HuH-7.5 (cell line): ENCODE measurements around the gene SLC10A3.

Experiments used
- DNase-seq: peaks from one replicate; pipeline ENCODE4 v3.0.0; 2011; ENCODE audit warnings: low spot score

SLC10A3 gene

DNA sequence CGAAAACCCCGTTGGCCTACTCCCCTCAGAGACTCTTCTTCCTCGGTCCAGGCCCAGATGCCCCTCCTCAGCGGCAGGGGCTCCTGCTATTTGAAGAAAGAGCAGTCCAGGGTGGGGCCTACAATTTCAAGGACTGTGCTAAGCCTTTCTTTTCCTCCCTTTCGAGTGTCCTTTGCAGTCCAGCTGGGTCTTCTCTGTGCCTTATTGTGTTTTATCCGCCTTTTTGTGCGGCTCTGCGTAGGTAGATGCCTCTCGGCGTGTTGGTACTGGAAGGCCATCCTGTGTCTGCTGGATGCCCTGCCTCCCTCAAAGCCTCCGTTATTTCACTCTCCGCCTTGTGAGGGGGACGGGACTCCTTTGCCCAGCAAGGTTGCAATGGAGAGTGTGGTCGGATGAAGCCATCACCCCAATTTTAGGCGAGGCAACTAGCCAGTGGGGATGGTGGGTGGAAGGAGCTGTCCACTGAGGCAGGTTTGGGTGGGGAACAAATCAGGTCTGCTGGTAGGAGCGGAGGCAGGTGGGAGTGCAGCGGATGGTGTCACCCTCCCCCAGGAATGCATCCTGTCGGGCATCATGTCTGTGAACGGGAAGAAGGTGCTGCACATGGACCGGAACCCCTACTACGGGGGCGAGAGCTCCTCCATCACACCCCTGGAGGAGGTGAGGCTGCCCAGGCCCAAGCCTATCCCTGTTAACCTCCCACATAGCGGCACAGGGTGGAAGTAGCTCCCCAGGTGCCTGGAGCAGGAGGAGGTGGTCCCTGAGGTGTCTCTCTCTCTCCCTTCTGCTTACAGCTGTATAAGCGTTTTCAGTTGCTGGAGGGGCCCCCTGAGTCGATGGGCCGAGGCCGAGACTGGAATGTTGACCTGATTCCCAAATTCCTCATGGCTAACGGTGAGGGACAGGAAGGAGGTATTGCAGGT is 52.2 kb downstream of the SLC10A3 start:
- DNase-seq = no peak
